ENCODE measurements around the gene CDC7. TPM values are rescaled to one million over a fixed set of nuclear protein-coding genes. Genes with fewer than 3 reads are reported as not detected.

Gene CDC7
- total and polyA plus RNA-seq, 2 experiments from 2014 or later = 26.6 to 44.0 TPM

DNA sequence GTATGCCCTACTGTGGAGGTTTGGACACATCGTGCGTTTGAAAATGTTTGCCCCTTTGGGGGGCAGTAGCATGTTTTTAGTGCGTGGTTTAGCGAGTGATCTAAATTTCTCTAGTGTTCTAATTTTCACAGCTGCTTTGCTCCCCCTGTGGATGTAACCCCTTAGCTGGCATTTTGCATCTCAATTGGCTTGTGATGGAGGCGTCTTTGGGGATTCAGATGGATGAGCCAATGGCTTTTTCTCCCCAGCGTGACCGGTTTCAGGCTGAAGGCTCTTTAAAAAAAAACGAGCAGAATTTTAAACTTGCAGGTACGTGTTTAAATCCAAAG lies 836 bp downstream of the CDC7 start:
- Mint-ChIP-seq H3K4me3 (no peak overlapping the region), H3K36me3 (ENCODE audit: low read depth) (peaks cover 17% of the 10 kb centered on the region), H3K27ac (no peak overlapping the region), H3K9me3 (no peaks in the 10 kb centered on the region), H3K27me3 (ENCODE audit: insufficient read depth, low read depth, poor library complexity) (peaks cover 2% of the 10 kb centered on the region), H3K4me1 (peaks cover 20% of the 10 kb centered on the region; the same call in 2 of the 3 replicates)
- Histone ChIP-seq H3K79me2 (replicated peaks; ENCODE audit: insufficient read depth) (peaks cover 48% of the 10 kb centered on the region), H3K27ac (ENCODE audit: low read depth) (peak overlapping the region; percentile 92), H3F3A (replicated peaks; ENCODE audit: low read depth) (no peaks in the 10 kb centered on the region), H2AFZ (no peak overlapping the region), H3K4me2 (peak overlapping the region; percentile 72), H3K9me2 (ENCODE audit: insufficient read depth) (no peaks in the 10 kb centered on the region), H4K20me1 (replicated peaks; ENCODE audit: insufficient read depth) (peaks cover 8% of the 10 kb centered on the region; the same call in 1 of the 2 replicates), H3K4me3 (peak overlapping the region; percentile 51), H3K27me3 (ENCODE audit: insufficient read depth) (no peaks in the 10 kb centered on the region), H3K36me3 (ENCODE audit: insufficient read depth) (no peaks in the 10 kb centered on the region), H3K4me1 (ENCODE audit: insufficient read depth) (peaks cover 32% of the 10 kb centered on the region)
- TF ChIP-seq POLR2AphosphoS5 (IDR thresholded peaks at IDR 0.05; ENCODE audit: low read depth) = peak; percentile 30; the same call in 1 of the 2 replicates
- no peak for TF ChIP-seq EZH2 (IDR thresholded peaks at IDR 0.05; ENCODE audit: low read depth, unreplicated experiment)
- TF ChIP-seq, protein P1, sequence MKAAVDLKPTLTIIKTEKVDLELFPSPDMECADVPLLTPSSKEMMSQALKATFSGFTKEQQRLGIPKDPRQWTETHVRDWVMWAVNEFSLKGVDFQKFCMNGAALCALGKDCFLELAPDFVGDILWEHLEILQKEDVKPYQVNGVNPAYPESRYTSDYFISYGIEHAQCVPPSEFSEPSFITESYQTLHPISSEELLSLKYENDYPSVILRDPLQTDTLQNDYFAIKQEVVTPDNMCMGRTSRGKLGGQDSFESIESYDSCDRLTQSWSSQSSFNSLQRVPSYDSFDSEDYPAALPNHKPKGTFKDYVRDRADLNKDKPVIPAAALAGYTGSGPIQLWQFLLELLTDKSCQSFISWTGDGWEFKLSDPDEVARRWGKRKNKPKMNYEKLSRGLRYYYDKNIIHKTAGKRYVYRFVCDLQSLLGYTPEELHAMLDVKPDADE (IDR thresholded peaks at IDR 0.05) = no peak
- TF ChIP-seq ZNF114 (CRISPR knock-in tag; IDR thresholded peaks at IDR 0.05) = no peak
- TF ChIP-seq, protein P2, sequence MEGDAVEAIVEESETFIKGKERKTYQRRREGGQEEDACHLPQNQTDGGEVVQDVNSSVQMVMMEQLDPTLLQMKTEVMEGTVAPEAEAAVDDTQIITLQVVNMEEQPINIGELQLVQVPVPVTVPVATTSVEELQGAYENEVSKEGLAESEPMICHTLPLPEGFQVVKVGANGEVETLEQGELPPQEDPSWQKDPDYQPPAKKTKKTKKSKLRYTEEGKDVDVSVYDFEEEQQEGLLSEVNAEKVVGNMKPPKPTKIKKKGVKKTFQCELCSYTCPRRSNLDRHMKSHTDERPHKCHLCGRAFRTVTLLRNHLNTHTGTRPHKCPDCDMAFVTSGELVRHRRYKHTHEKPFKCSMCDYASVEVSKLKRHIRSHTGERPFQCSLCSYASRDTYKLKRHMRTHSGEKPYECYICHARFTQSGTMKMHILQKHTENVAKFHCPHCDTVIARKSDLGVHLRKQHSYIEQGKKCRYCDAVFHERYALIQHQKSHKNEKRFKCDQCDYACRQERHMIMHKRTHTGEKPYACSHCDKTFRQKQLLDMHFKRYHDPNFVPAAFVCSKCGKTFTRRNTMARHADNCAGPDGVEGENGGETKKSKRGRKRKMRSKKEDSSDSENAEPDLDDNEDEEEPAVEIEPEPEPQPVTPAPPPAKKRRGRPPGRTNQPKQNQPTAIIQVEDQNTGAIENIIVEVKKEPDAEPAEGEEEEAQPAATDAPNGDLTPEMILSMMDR (conservative IDR thresholded peaks at IDR 0.05; ENCODE audit: low read depth in 2 of 2) = 0 out of 4 replicates have a peak, but pooled peaks of 1 of the 2 experiments have one; percentile 21
- TF ChIP-seq, protein P3, sequence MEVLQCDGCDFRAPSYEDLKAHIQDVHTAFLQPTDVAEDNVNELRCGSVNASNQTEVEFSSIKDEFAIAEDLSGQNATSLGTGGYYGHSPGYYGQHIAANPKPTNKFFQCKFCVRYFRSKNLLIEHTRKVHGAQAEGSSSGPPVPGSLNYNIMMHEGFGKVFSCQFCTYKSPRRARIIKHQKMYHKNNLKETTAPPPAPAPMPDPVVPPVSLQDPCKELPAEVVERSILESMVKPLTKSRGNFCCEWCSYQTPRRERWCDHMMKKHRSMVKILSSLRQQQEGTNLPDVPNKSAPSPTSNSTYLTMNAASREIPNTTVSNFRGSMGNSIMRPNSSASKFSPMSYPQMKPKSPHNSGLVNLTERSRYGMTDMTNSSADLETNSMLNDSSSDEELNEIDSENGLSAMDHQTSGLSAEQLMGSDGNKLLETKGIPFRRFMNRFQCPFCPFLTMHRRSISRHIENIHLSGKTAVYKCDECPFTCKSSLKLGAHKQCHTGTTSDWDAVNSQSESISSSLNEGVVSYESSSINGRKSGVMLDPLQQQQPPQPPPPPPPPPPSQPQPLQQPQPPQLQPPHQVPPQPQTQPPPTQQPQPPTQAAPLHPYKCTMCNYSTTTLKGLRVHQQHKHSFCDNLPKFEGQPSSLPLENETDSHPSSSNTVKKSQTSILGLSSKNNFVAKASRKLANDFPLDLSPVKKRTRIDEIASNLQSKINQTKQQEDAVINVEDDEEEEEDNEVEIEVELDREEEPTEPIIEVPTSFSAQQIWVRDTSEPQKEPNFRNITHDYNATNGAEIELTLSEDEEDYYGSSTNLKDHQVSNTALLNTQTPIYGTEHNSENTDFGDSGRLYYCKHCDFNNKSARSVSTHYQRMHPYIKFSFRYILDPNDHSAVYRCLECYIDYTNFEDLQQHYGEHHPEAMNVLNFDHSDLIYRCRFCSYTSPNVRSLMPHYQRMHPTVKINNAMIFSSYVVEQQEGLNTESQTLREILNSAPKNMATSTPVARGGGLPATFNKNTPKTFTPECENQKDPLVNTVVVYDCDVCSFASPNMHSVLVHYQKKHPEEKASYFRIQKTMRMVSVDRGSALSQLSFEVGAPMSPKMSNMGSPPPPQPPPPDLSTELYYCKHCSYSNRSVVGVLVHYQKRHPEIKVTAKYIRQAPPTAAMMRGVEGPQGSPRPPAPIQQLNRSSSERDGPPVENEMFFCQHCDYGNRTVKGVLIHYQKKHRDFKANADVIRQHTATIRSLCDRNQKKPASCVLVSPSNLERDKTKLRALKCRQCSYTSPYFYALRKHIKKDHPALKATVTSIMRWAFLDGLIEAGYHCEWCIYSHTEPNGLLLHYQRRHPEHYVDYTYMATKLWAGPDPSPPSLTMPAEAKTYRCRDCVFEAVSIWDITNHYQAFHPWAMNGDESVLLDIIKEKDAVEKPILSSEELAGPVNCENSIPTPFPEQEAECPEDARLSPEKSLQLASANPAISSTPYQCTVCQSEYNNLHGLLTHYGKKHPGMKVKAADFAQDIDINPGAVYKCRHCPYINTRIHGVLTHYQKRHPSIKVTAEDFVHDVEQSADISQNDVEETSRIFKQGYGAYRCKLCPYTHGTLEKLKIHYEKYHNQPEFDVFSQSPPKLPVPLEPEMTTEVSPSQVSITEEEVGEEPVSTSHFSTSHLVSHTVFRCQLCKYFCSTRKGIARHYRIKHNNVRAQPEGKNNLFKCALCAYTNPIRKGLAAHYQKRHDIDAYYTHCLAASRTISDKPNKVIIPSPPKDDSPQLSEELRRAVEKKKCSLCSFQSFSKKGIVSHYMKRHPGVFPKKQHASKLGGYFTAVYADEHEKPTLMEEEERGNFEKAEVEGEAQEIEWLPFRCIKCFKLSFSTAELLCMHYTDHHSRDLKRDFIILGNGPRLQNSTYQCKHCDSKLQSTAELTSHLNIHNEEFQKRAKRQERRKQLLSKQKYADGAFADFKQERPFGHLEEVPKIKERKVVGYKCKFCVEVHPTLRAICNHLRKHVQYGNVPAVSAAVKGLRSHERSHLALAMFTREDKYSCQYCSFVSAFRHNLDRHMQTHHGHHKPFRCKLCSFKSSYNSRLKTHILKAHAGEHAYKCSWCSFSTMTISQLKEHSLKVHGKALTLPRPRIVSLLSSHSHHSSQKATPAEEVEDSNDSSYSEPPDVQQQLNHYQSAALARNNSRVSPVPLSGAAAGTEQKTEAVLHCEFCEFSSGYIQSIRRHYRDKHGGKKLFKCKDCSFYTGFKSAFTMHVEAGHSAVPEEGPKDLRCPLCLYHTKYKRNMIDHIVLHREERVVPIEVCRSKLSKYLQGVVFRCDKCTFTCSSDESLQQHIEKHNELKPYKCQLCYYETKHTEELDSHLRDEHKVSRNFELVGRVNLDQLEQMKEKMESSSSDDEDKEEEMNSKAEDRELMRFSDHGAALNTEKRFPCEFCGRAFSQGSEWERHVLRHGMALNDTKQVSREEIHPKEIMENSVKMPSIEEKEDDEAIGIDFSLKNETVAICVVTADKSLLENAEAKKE (CRISPR knock-in tag; IDR thresholded peaks at IDR 0.05) = no peak
- peak; percentile 70 for DNase-seq (ENCODE audit: low spot score)
- ATAC-seq = peak; percentile 55
